CD4-positive, alpha-beta T cell (primary cell): ENCODE measurements around the gene SOX1. TPM values are rescaled to one million over a fixed set of nuclear protein-coding genes. Genes with fewer than 3 reads are reported as not detected.
A peak's percentile ranks its signal among the peaks of the same experiment; 100 is the strongest.

Experiments used
- ATAC-seq: fragments of 200-7000 bp; cut with Tn5 transposase; one replicate; pipeline ENCODE4 v1.10.0; 2022; ENCODE audit warnings: mild to moderate bottlenecking; ENCODE audit not compliant: poor library complexity
- CTCF ChIA-PET: fragments of 350-600 bp; sonication (Branson Sonifier 250); formaldehyde crosslinking; loops from one replicate; lab custom pipeline; 2021; ENCODE audit warnings: antibody characterized with exemption, inconsistent platforms; lab: Charles Lee
- POLR2A ChIA-PET: fragments of 350-600 bp; sonication (Branson Sonifier 250); formaldehyde crosslinking; loops from one replicate; lab custom pipeline; 2021; ENCODE audit warnings: antibody characterized with exemption, inconsistent platforms; lab: Charles Lee
- DNase-seq, 14 experiments: peaks; one replicate each; pipeline ENCODE4 v3.0.0-alpha.2; 2013 to 2020; ENCODE audit warnings: mixed read lengths in 2 of 14
- H3K27ac ChIP-seq, 2 donors: one replicate each; pipeline versions ENCODE4 v1.5.1 to v1.7.0; 2013; ENCODE audit warnings: low read length in 2 of 2, low read depth in 1 of 2, mild to moderate bottlenecking in 1 of 2
- H3K27me3 ChIP-seq, 2 experiments: 1 replicate in 1 of 2; 2 replicates in 1 of 2; pipeline versions ENCODE4 v1.6.1 to v1.7.0; 2013; ENCODE audit warnings: low read length in 2 of 2, control low read depth in 1 of 2, mild to moderate bottlenecking in 1 of 2, moderate library complexity in 1 of 2; ENCODE audit not compliant: insufficient read depth in 2 of 2, control insufficient read depth in 1 of 2
- H3K36me3 ChIP-seq: one replicate; pipeline ENCODE4 v1.6.1; 2013; ENCODE audit warnings: low read length, control low read depth; ENCODE audit not compliant: insufficient read depth
- H3K4me1 ChIP-seq: one replicate; pipeline ENCODE4 v1.6.1; 2013; ENCODE audit warnings: low read length, control low read depth; ENCODE audit not compliant: insufficient read depth
- H3K4me3 ChIP-seq: one replicate; pipeline ENCODE4 v1.5.1; 2013; ENCODE audit warnings: mild to moderate bottlenecking, low read length, moderate library complexity
- H3K9me3 ChIP-seq, 2 experiments: 1 replicate in 1 of 2; 2 replicates in 1 of 2; pipeline versions ENCODE4 v1.6.1 to v1.7.0; 2013; ENCODE audit warnings: low read length in 2 of 2, mild to moderate bottlenecking in 2 of 2, control low read depth in 1 of 2, moderate library complexity in 1 of 2; ENCODE audit not compliant: control insufficient read depth in 1 of 2, insufficient read depth in 1 of 2
- H3K27ac Mint-ChIP-seq: one replicate; pipeline ENCODE4 v1.8.0; 2020; ENCODE audit warnings: mixed read lengths
- H3K27me3 Mint-ChIP-seq: one replicate; pipeline ENCODE4 v1.8.0; 2021; ENCODE audit warnings: mixed read lengths
- H3K36me3 Mint-ChIP-seq: one replicate; pipeline ENCODE4 v1.8.0; 2021; ENCODE audit warnings: low read depth, mixed read lengths
- H3K4me1 Mint-ChIP-seq: one replicate; pipeline ENCODE4 v1.8.0; 2021; ENCODE audit warnings: low read depth, mixed read lengths
- H3K4me3 Mint-ChIP-seq: one replicate; pipeline ENCODE4 v1.8.0; 2020; ENCODE audit warnings: mild to moderate bottlenecking, mixed read lengths
- H3K9me3 Mint-ChIP-seq: one replicate; pipeline ENCODE4 v1.8.0; 2020; ENCODE audit warnings: mixed read lengths
- intact Hi-C, 2 experiments: fragments of 100-400 bp; cut with DNase I in 1 of 2; cut with micrococcal nuclease in 1 of 2; formaldehyde crosslinking; loops; one replicate each; pipeline versions ENCODE4 v1.15.1 to v1.9.0; 2023 to 2025; cut with DNase I, micrococcal nuclease
- polyA plus RNA-seq, 2 donors: library from polyadenylated mRNA; unstranded; fragments of 120-200 nt; gene quantifications; one replicate each; pipeline ENCODE4 v1.2.1, GENCODE V29; 2013
- total RNA-seq, 174 experiments: library from RNA in 2 of 174; stranded (reverse) in 2 of 174; gene quantifications; one replicate each; pipeline ENCODE4 v1.2.3 and lab custom pipeline; 2021 to 2026
- TF ChIP-seq, protein P1 (sequence below): fragments of 200-600 bp; IDR thresholded peaks from one replicate; pipeline ENCODE4 v1.8.0; 2022; ENCODE audit warnings: antibody characterized with exemption, mild to moderate bottlenecking

The SOX1 gene
- not detected for total RNA-seq
- not detected for polyA plus RNA-seq (2013, experiment 1 of 2)
- not detected for polyA plus RNA-seq (2013, experiment 2 of 2)
- 0 to 0.13 (median 0) reads per million in 172 experiments for total RNA-seq (lab: John Stamatoyannopoulos, UW)

DNA sequence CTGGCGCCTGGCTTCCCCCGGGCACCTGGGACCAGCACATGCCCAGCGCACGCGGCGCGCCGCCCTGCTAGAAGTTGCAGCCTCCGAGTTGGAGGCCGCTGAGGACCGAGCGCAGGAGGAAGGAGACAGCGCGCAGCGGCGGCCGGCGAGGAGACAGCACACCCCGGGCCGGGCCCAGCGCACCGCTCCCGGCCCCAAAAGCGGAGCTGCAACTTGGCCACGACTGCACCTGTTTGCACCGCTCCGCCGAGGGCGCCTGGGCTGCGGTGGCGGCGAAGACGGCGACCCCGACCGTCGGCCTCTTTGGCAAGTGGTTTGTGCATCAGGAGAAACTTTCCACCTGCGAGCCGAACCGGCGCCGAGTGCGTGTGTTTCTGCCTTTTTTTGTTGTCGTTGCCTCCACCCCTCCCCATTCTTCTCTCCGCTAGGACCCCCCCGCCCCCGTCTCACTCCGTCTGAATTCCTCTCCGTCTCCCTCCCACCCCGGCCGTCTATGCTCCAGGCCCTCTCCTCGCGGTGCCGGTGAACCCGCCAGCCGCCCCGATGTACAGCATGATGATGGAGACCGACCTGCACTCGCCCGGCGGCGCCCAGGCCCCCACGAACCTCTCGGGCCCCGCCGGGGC is at the start of gene SOX1:
Gene SOX1 (plus strand): TSS at position 34 of the 626 bp plus-strand sequence. CDS start 510 bp downstream, at position 544.
- peak in 1 of 14 experiments; percentile 19 for DNase-seq
- ChIA-PET CTCF (no interaction called here), POLR2A (no interaction called here)
- no peak within 1 kb of the TSS for H3K27ac ChIP-seq
- H3K36me3 ChIP-seq: no peaks in the 10 kb centered on the region
- ATAC-seq: no peak
- no peaks in the 10 kb centered on the region for H3K9me3 Mint-ChIP-seq
- H3K4me3 ChIP-seq: peak within 1 kb of the TSS; percentile 45
- H3K4me1 ChIP-seq: peaks cover 14% of the 10 kb centered on the region
- no peak within 1 kb of the TSS for H3K27ac Mint-ChIP-seq
- intact Hi-C loops: no loop called here
- peaks cover 74% of the 10 kb centered on the region for H3K27me3 Mint-ChIP-seq
- peak within 1 kb of the TSS; percentile 72 for H3K4me3 Mint-ChIP-seq
- peaks cover 66 to 72% of the 10 kb centered on the region in 2 experiments for H3K27me3 ChIP-seq
- peaks cover 15% of the 10 kb centered on the region for H3K4me1 Mint-ChIP-seq
- peaks cover 11 to 50% of the 10 kb centered on the region in 2 experiments for H3K9me3 ChIP-seq
- H3K36me3 Mint-ChIP-seq: peaks cover 14% of the 10 kb centered on the region
- TF ChIP-seq, protein P1, sequence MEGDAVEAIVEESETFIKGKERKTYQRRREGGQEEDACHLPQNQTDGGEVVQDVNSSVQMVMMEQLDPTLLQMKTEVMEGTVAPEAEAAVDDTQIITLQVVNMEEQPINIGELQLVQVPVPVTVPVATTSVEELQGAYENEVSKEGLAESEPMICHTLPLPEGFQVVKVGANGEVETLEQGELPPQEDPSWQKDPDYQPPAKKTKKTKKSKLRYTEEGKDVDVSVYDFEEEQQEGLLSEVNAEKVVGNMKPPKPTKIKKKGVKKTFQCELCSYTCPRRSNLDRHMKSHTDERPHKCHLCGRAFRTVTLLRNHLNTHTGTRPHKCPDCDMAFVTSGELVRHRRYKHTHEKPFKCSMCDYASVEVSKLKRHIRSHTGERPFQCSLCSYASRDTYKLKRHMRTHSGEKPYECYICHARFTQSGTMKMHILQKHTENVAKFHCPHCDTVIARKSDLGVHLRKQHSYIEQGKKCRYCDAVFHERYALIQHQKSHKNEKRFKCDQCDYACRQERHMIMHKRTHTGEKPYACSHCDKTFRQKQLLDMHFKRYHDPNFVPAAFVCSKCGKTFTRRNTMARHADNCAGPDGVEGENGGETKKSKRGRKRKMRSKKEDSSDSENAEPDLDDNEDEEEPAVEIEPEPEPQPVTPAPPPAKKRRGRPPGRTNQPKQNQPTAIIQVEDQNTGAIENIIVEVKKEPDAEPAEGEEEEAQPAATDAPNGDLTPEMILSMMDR: no peak

- H3K9me3 ChIP-seq: peaks cover 0 to 27% of the 10 kb centered on the region in 2 experiments
- Mint-ChIP-seq H3K27ac (no peak overlapping the region), H3K36me3 (no peaks in the 10 kb centered on the region), H3K4me3 (no peak overlapping the region), H3K9me3 (peaks cover 11% of the 10 kb centered on the region), H3K4me1 (no peaks in the 10 kb centered on the region), H3K27me3 (peaks cover 40% of the 10 kb centered on the region)
- no peaks in the 10 kb centered on the region for H3K4me1 ChIP-seq
- ChIA-PET POLR2A (no interaction called here), CTCF (no interaction called here)
- no peak overlapping the region for H3K27ac ChIP-seq
- ATAC-seq (no peak), DNase-seq (no peak)
- intact Hi-C loops: no loop called here
- peaks cover 0 to 2% of the 10 kb centered on the region in 2 experiments for H3K27me3 ChIP-seq
- TF ChIP-seq, protein P1: no peak
- H3K4me3 ChIP-seq: no peak overlapping the region
- H3K36me3 ChIP-seq: no peaks in the 10 kb centered on the region
These were observed 42.4 kb upstream of the SOX1 start for GRCh38 chr13:112024577-112024976.

DNA sequence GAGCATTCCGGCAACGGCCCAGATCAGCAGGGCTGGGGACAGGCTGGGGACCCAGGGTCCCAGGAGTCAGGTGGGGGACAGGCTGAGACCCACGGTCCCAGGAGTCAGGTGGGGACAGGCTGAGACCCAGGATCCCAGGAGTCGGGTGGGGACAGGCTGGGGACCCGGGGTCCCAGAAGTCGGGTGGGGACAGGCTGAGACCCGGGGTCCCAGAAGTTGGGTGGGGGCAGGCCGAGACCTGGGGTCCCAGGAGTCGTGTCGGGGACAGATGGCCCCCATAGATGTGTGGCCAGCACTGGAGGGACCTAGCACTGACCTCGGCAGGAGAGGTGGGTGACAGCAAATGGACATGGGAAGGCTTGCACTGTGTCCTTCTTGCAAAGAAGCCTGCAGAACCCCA is 39.7 kb upstream of the SOX1 start:
- CTCF ChIA-PET: no interaction called here
- H3K36me3 Mint-ChIP-seq: no peaks in the 10 kb centered on the region

More for the DNA sequence above, 39.7 kb upstream of the SOX1 start:
- ATAC-seq: no peak
- Histone ChIP-seq H3K36me3 (no peaks in the 10 kb centered on the region), H3K27ac (no peak overlapping the region), H3K9me3 (peaks cover 0 to 32% of the 10 kb centered on the region in 2 experiments), H3K4me1 (no peaks in the 10 kb centered on the region), H3K4me3 (no peak overlapping the region), H3K27me3 (peaks cover 0 to 2% of the 10 kb centered on the region in 2 experiments)
- POLR2A ChIA-PET: no interaction called here
- intact Hi-C loops: no loop called here
- peaks cover 3% of the 10 kb centered on the region for H3K9me3 Mint-ChIP-seq
- no peak for DNase-seq
- no peaks in the 10 kb centered on the region for H3K4me1 Mint-ChIP-seq
- TF ChIP-seq, protein P1: no peak
- H3K4me3 Mint-ChIP-seq: no peak overlapping the region
- H3K27ac Mint-ChIP-seq: no peak overlapping the region
- peaks cover 32% of the 10 kb centered on the region for H3K27me3 Mint-ChIP-seq
